ENCODE data around the gene SNAP29.

SNAP29 gene

GRCh38 chr22:20875296-20875695, 16.5 kb downstream of the SNAP29 start:
- no peak overlapping the region for H4K91ac ChIP-seq (ENCODE audit: low read depth, low read length)
- no peak overlapping the region for H2BK12ac ChIP-seq (ENCODE audit: low read length)
- DNase-seq = no peak
- H2AK5ac ChIP-seq (ENCODE audit: low read length) = no peak overlapping the region
- no peak overlapping the region for H4K12ac ChIP-seq (ENCODE audit: low read depth, low read length)
- H2BK120ac ChIP-seq (ENCODE audit: insufficient read depth, low read length, poor library complexity) = no peak overlapping the region
- H2BK5ac ChIP-seq (ENCODE audit: low read depth, low read length, poor library complexity) = no peak overlapping the region
- H3K4ac ChIP-seq (ENCODE audit: low read depth, low read length) = no peak overlapping the region
- H3K9me3 ChIP-seq (ENCODE audit: insufficient read depth, low read depth, low read length) = no peaks in the 10 kb centered on the region
- H3K4me1 ChIP-seq (ENCODE audit: control insufficient read depth in 1 of 2, insufficient read depth in 2 of 2, low read length in 2 of 2) = no peaks in the 10 kb centered on the region
- H3K23ac ChIP-seq (ENCODE audit: low read length) = no peak overlapping the region
- no CpG with 5 or more reads among the region's 1 CpG for WGBS (ENCODE audit: extremely low coverage, insufficient coverage, insufficient read length)
- no peak overlapping the region for H2AFZ ChIP-seq (ENCODE audit: insufficient read depth, low read length, poor library complexity)
- H3K27ac ChIP-seq (ENCODE audit: low read depth, low read length) = no peak overlapping the region
- no peak overlapping the region for H3K9ac ChIP-seq (ENCODE audit: low read length)
- H3K79me1 ChIP-seq (ENCODE audit: low read length) = no peaks in the 10 kb centered on the region
- no peak overlapping the region for H3K4me2 ChIP-seq (ENCODE audit: low read length)
- H3K36me3 ChIP-seq (ENCODE audit: control insufficient read depth in 1 of 2, insufficient read depth in 2 of 2, low read length in 2 of 2) = peaks cover 14 to 24% of the 10 kb centered on the region in 2 experiments
- H3K27me3 ChIP-seq (ENCODE audit: insufficient read depth, low read length) = no peaks in the 10 kb centered on the region
- H3K4me3 ChIP-seq (ENCODE audit: low read depth, low read length) = no peak overlapping the region
- H3K79me2 ChIP-seq (ENCODE audit: control insufficient read depth, insufficient read depth, low read length, poor library complexity) = no peaks in the 10 kb centered on the region
- no peak overlapping the region for H4K8ac ChIP-seq (ENCODE audit: low read depth, low read length)
- H3K14ac ChIP-seq (ENCODE audit: low read length) = no peak overlapping the region
- H3K18ac ChIP-seq (ENCODE audit: low read length) = no peak overlapping the region

DNA sequence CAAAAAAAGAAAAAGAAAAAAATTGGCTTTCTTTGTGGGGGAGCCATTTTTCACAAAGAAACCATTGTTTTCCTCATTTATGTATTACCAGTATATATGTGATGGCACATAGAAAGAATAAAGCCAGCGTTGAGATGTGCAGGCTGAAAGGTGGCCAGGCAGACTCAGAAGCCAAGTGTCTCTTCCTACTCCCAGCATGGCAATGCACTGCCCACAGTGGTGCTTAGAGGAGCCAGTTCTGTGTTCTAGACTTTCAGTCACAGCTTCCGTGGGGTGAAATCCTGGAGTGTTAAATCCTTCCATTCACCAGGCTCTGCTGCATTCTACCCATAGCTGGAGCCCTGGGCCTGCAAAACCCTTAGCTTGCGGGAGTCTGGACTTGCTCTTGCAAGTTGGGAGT, 18.9 kb downstream of the SNAP29 start:
- Histone ChIP-seq H4K8ac (ENCODE audit: low read depth, low read length) (no peak overlapping the region), H4K91ac (ENCODE audit: low read depth, low read length) (no peak overlapping the region), H2BK5ac (ENCODE audit: low read depth, low read length, poor library complexity) (no peak overlapping the region), H3K36me3 (ENCODE audit: control insufficient read depth in 1 of 2, insufficient read depth in 2 of 2, low read length in 2 of 2) (peaks cover 19 to 28% of the 10 kb centered on the region in 2 experiments), H3K27ac (ENCODE audit: low read depth, low read length) (no peak overlapping the region), H3K4me1 (ENCODE audit: control insufficient read depth in 1 of 2, insufficient read depth in 2 of 2, low read length in 2 of 2) (peaks cover 7 to 11% of the 10 kb centered on the region in 2 experiments), H3K27me3 (ENCODE audit: insufficient read depth, low read length) (no peaks in the 10 kb centered on the region), H2BK12ac (ENCODE audit: low read length) (no peak overlapping the region), H2AK5ac (ENCODE audit: low read length) (no peak overlapping the region), H3K18ac (ENCODE audit: low read length) (no peak overlapping the region), H3K79me1 (ENCODE audit: low read length) (peaks cover 3% of the 10 kb centered on the region), H3K14ac (ENCODE audit: low read length) (no peak overlapping the region), H3K9me3 (ENCODE audit: insufficient read depth, low read depth, low read length) (no peaks in the 10 kb centered on the region), H3K4me3 (ENCODE audit: low read depth, low read length) (no peak overlapping the region), H4K12ac (ENCODE audit: low read depth, low read length) (no peak overlapping the region), H2AFZ (ENCODE audit: insufficient read depth, low read length, poor library complexity) (no peak overlapping the region), H3K79me2 (ENCODE audit: control insufficient read depth, insufficient read depth, low read length, poor library complexity) (no peaks in the 10 kb centered on the region), H3K9ac (ENCODE audit: low read length) (no peak overlapping the region), H3K23ac (ENCODE audit: low read length) (no peak overlapping the region), H3K4me2 (ENCODE audit: low read length) (no peak overlapping the region), H3K4ac (ENCODE audit: low read depth, low read length) (no peak overlapping the region), H2BK120ac (ENCODE audit: insufficient read depth, low read length, poor library complexity) (no peak overlapping the region)
- no CpG with 5 or more reads among the region's 3 CpGs for WGBS (ENCODE audit: extremely low coverage, insufficient coverage, insufficient read length)
- no peak for DNase-seq

- H2AFZ ChIP-seq (ENCODE audit: insufficient read depth, low read length, poor library complexity) = no peak overlapping the region
- peaks cover 4% of the 10 kb centered on the region for H3K9me3 ChIP-seq (ENCODE audit: insufficient read depth, low read depth, low read length)
- H3K23ac ChIP-seq (ENCODE audit: low read length) = no peak overlapping the region
- H3K36me3 ChIP-seq (ENCODE audit: control insufficient read depth in 1 of 2, insufficient read depth in 2 of 2, low read length in 2 of 2) = peaks cover 23 to 24% of the 10 kb centered on the region in 2 experiments
- no peaks in the 10 kb centered on the region for H3K27me3 ChIP-seq (ENCODE audit: insufficient read depth, low read length)
- no peak overlapping the region for H2AK5ac ChIP-seq (ENCODE audit: low read length)
- H3K4me1 ChIP-seq (ENCODE audit: control insufficient read depth in 1 of 2, insufficient read depth in 2 of 2, low read length in 2 of 2) = peaks cover 7 to 16% of the 10 kb centered on the region in 2 experiments
- H3K4me2 ChIP-seq (ENCODE audit: low read length) = peak overlapping the region; percentile 32
- H4K8ac ChIP-seq (ENCODE audit: low read depth, low read length) = peak overlapping the region; percentile 25
- H3K4ac ChIP-seq (ENCODE audit: low read depth, low read length) = no peak overlapping the region
- DNase-seq = peak; percentile 85 to 86
- H3K14ac ChIP-seq (ENCODE audit: low read length) = no peak overlapping the region
- H3K9ac ChIP-seq (ENCODE audit: low read length) = no peak overlapping the region
- H3K18ac ChIP-seq (ENCODE audit: low read length) = no peak overlapping the region
- H2BK12ac ChIP-seq (ENCODE audit: low read length) = peak overlapping the region; percentile 58
- no peak overlapping the region for H3K27ac ChIP-seq (ENCODE audit: low read depth, low read length)
- no peak overlapping the region for H4K91ac ChIP-seq (ENCODE audit: low read depth, low read length)
- no peaks in the 10 kb centered on the region for H3K79me2 ChIP-seq (ENCODE audit: control insufficient read depth, insufficient read depth, low read length, poor library complexity)
- no peak overlapping the region for H2BK5ac ChIP-seq (ENCODE audit: low read depth, low read length, poor library complexity)
- H3K4me3 ChIP-seq (ENCODE audit: low read depth, low read length) = no peak overlapping the region
- peak overlapping the region; percentile 15 for H2BK120ac ChIP-seq (ENCODE audit: insufficient read depth, low read length, poor library complexity)
- peaks cover 3% of the 10 kb centered on the region for H3K79me1 ChIP-seq (ENCODE audit: low read length)
- no CpG with 5 or more reads among the region's 5 CpGs for WGBS (ENCODE audit: extremely low coverage, insufficient coverage, insufficient read length)
- no peak overlapping the region for H4K12ac ChIP-seq (ENCODE audit: low read depth, low read length)
Measured at GRCh38 chr22:20881231-20881630, 22.4 kb downstream of the SNAP29 start.

- Histone ChIP-seq H2BK5ac (ENCODE audit: low read depth, low read length, poor library complexity) (no peak overlapping the region), H4K91ac (ENCODE audit: low read depth, low read length) (no peak overlapping the region)
- WGBS (ENCODE audit: extremely low coverage, insufficient coverage, insufficient read length) = no CpG with 5 or more reads among the region's 9 CpGs
Measured at GRCh38 chr22:20881869-20882815, 23.3 kb downstream of the SNAP29 start.

More at GRCh38 chr22:20881869-20882815, 23.3 kb downstream of the SNAP29 start:
- no peak overlapping the region for H2AK5ac ChIP-seq (ENCODE audit: low read length)
- H3K23ac ChIP-seq (ENCODE audit: low read length) = no peak overlapping the region
- no peak for DNase-seq
- no peaks in the 10 kb centered on the region for H3K79me2 ChIP-seq (ENCODE audit: control insufficient read depth, insufficient read depth, low read length, poor library complexity)
- no peak overlapping the region for H3K18ac ChIP-seq (ENCODE audit: low read length)
- peaks cover 23 to 24% of the 10 kb centered on the region in 2 experiments for H3K36me3 ChIP-seq (ENCODE audit: control insufficient read depth in 1 of 2, insufficient read depth in 2 of 2, low read length in 2 of 2)
- H3K14ac ChIP-seq (ENCODE audit: low read length) = no peak overlapping the region
- no peak overlapping the region for H4K8ac ChIP-seq (ENCODE audit: low read depth, low read length)
- no peak overlapping the region for H4K12ac ChIP-seq (ENCODE audit: low read depth, low read length)
- H3K4ac ChIP-seq (ENCODE audit: low read depth, low read length) = no peak overlapping the region
- peaks cover 3% of the 10 kb centered on the region for H3K79me1 ChIP-seq (ENCODE audit: low read length)
- peaks cover 7 to 16% of the 10 kb centered on the region in 2 experiments for H3K4me1 ChIP-seq (ENCODE audit: control insufficient read depth in 1 of 2, insufficient read depth in 2 of 2, low read length in 2 of 2)
- no peak overlapping the region for H2AFZ ChIP-seq (ENCODE audit: insufficient read depth, low read length, poor library complexity)
- no peaks in the 10 kb centered on the region for H3K27me3 ChIP-seq (ENCODE audit: insufficient read depth, low read length)
- peaks cover 4% of the 10 kb centered on the region for H3K9me3 ChIP-seq (ENCODE audit: insufficient read depth, low read depth, low read length)
- no peak overlapping the region for H2BK120ac ChIP-seq (ENCODE audit: insufficient read depth, low read length, poor library complexity)
- H2BK12ac ChIP-seq (ENCODE audit: low read length) = no peak overlapping the region
- H3K9ac ChIP-seq (ENCODE audit: low read length) = no peak overlapping the region
- no peak overlapping the region for H3K4me3 ChIP-seq (ENCODE audit: low read depth, low read length)
- H3K4me2 ChIP-seq (ENCODE audit: low read length) = no peak overlapping the region
- no peak overlapping the region for H3K27ac ChIP-seq (ENCODE audit: low read depth, low read length)
